AG10803 (cell line): ENCODE data around the gene NUCKS1.

Source experiments
- DNase-seq: peaks from one replicate; pipeline ENCODE4 v3.0.0; 2010; ENCODE audit warnings: low read depth
- H3K4me3 ChIP-seq: 2 replicates; pipeline ENCODE4 v1.5.1; 2011; ENCODE audit warnings: mild to moderate bottlenecking, low read length, control low read depth
- CTCF ChIP-seq: conservative IDR thresholded peaks from 2 replicates; pipeline ENCODE4 v1.5.1; 2011; ENCODE audit warnings: mild to moderate bottlenecking, low read length, control low read depth, inconsistent platforms

The NUCKS1 gene

GRCh38 chr1:205700865-205701401 is 49.0 kb downstream of the NUCKS1 start:
- no peak for TF ChIP-seq CTCF
- DNase-seq: no peak
- H3K4me3 ChIP-seq: no peak overlapping the region

- no peak overlapping the region for H3K4me3 ChIP-seq
- no peak for TF ChIP-seq CTCF
- DNase-seq: no peak
Measured at GRCh38 chr1:205699416-205699815, 50.6 kb downstream of the NUCKS1 start.

GRCh38 chr1:205698921-205699320 is 51.1 kb downstream of the NUCKS1 start:
- H3K4me3 ChIP-seq: no peak overlapping the region
- no peak for TF ChIP-seq CTCF
- DNase-seq: no peak

- H3K4me3 ChIP-seq: no peak overlapping the region
- no peak for TF ChIP-seq CTCF
- no peak for DNase-seq
Measured at GRCh38 chr1:205693421-205693991, 56.5 kb downstream of the NUCKS1 start.

- no peak for TF ChIP-seq CTCF
- no peak for DNase-seq
- no peak overlapping the region for H3K4me3 ChIP-seq
Measured at GRCh38 chr1:205692423-205692822, 57.6 kb downstream of the NUCKS1 start.

GRCh38 chr1:205690122-205690756 is 59.7 kb downstream of the NUCKS1 start:
- no peak for DNase-seq
- H3K4me3 ChIP-seq: no peak overlapping the region
- no peak for TF ChIP-seq CTCF

- no peak overlapping the region for H3K4me3 ChIP-seq
- DNase-seq: no peak
- TF ChIP-seq CTCF: no peak
Measured at GRCh38 chr1:205689479-205689878, 60.5 kb downstream of the NUCKS1 start.
